Lower leg skin (tissue), 4 donors: ENCODE results near the gene EMILIN2. TPM values are rescaled to one million over a fixed set of nuclear protein-coding genes. Genes with fewer than 3 reads are reported as not detected.

Source experiments
- DNase-seq, 2 donors: peaks; one replicate each; pipeline ENCODE4 v3.0.0-alpha.2; 2019; ENCODE audit warnings: low spot score in 2 of 2
- H3K4me3 ChIP-seq: fragments of 200-600 bp; sonication (generic); 2 replicates; pipeline ENCODE4 v1.5.1; 2017; ENCODE audit warnings: mild to moderate bottlenecking, low read depth; ENCODE audit not compliant: poor library complexity, severe bottlenecking
- POLR2A ChIP-seq, 2 donors: fragments of 450-650 bp; IDR thresholded peaks; one replicate each; pipeline ENCODE4 v1.6.1; 2016 to 2017; ENCODE audit warnings: antibody characterized with exemption in 2 of 2, mild to moderate bottlenecking in 1 of 2, moderate library complexity in 1 of 2
- WGBS, 2 donors: methylation state at CpG; one replicate each; pipeline ENCODE4 v1.1.5; 2018; 5-methylcytosine and 5-hydroxymethylcytosine counted together
- intact Hi-C: fragments of 100-400 bp; cut with DNase I; formaldehyde crosslinking; loops from one replicate; pipeline ENCODE4 v1.15.0; 2023; ENCODE audit warnings: low total_unique reads
- total RNA-seq, 4 donors: library from RNA; depleted of rRNA; stranded (reverse); fragments of >200 nt; gene quantifications; one replicate each; pipeline ENCODE4 v1.1.0, GENCODE V29; 2016
- TF ChIP-seq, protein P1 (sequence below), 3 donors: fragments of 450-650 bp; IDR thresholded peaks; one replicate each; pipeline ENCODE4 v1.5.1; 2016; ENCODE audit warnings: antibody characterized with exemption in 3 of 3, mild to moderate bottlenecking in 3 of 3, moderate library complexity in 2 of 3

Gene EMILIN2
- total RNA-seq, 4 donors from 2014 or later, result 4.0 to 10.9 (median 7.5) TPM

DNA sequence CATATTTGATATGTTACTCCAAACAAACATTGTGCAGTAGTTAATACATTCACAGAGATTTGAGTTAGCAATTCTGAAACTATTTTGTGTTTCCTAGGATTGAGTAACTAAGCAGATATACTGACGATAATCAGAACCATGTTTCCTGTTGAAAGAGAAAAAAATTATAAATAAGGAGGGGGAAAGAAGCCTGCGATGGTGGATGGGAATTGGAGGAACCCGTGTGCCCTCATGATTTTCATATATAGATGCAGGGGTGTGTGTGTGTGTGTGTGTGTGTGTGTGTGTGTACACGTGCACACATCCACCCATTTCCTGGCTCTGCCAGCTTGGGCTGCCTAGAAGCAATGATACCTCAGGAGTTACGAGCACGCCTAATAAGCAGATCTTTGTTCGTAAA is 109.2 kb downstream of the EMILIN2 start:
- no peak for TF ChIP-seq POLR2A (IDR thresholded peaks at IDR 0.05)
- TF ChIP-seq, protein P1, sequence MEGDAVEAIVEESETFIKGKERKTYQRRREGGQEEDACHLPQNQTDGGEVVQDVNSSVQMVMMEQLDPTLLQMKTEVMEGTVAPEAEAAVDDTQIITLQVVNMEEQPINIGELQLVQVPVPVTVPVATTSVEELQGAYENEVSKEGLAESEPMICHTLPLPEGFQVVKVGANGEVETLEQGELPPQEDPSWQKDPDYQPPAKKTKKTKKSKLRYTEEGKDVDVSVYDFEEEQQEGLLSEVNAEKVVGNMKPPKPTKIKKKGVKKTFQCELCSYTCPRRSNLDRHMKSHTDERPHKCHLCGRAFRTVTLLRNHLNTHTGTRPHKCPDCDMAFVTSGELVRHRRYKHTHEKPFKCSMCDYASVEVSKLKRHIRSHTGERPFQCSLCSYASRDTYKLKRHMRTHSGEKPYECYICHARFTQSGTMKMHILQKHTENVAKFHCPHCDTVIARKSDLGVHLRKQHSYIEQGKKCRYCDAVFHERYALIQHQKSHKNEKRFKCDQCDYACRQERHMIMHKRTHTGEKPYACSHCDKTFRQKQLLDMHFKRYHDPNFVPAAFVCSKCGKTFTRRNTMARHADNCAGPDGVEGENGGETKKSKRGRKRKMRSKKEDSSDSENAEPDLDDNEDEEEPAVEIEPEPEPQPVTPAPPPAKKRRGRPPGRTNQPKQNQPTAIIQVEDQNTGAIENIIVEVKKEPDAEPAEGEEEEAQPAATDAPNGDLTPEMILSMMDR (IDR thresholded peaks at IDR 0.05), result no peak
- no peak for DNase-seq
- WGBS, 2 donors, result 56 to 60% methylated on average over 7 of the region's 7 CpGs
- intact Hi-C loops, result no loop called here
- H3K4me3 ChIP-seq, result no peak overlapping the region

DNA sequence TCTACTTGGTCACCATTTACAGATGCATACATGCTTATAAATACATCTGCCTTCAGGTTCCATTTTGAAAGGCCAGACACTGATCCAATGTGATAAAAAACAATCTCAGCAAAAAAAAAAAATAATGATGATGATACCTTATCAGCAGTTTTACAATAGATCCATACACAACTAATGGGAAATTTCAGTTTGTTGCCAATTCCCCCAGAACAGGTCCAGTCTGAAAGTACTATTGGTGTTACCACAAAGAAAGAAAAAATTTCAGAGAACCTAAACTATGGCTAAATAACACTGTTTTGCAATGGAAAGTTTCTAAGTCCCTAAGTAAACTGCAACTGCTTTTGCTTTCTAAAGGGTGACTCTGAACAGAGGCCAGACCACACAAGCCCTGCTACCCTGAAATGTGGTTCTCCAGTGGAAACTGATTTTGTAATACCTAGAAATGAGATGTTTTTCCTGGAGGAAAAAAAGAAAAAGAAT is 112.1 kb downstream of the EMILIN2 start:
- intact Hi-C loops, result no loop called here
- peak in 1 of 2 donors; percentile 40 for DNase-seq
- TF ChIP-seq, protein P1 (IDR thresholded peaks at IDR 0.05), result no peak
- TF ChIP-seq POLR2A (IDR thresholded peaks at IDR 0.05), result no peak
- H3K4me3 ChIP-seq, result no peak overlapping the region

DNA sequence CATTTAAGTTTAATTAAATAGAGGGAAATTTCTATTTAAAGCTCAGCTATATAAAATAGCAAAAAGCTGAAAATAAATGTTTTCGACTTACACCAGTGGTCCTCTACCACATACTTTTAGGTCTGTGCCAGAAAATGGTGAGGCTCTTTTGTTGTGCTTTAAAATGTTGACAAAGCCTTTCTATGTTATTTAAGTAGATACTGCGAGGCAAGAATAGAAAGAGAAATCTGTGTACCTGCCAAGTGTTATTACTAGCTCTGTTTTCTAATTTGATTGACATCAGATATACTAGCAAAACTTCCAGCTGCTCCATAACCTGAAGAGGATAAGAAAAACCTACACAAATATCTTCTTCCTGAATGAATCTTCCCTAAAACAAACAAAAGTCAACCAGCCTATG is 112.5 kb downstream of the EMILIN2 start:
- intact Hi-C loops, result no loop called here
- no peak overlapping the region for H3K4me3 ChIP-seq
- DNase-seq, result no peak
- WGBS, 2 donors, result 53 to 55% methylated on average over 2 of the region's 2 CpGs
- TF ChIP-seq POLR2A (IDR thresholded peaks at IDR 0.05), result no peak
- TF ChIP-seq, protein P1 (IDR thresholded peaks at IDR 0.05), result no peak

DNA sequence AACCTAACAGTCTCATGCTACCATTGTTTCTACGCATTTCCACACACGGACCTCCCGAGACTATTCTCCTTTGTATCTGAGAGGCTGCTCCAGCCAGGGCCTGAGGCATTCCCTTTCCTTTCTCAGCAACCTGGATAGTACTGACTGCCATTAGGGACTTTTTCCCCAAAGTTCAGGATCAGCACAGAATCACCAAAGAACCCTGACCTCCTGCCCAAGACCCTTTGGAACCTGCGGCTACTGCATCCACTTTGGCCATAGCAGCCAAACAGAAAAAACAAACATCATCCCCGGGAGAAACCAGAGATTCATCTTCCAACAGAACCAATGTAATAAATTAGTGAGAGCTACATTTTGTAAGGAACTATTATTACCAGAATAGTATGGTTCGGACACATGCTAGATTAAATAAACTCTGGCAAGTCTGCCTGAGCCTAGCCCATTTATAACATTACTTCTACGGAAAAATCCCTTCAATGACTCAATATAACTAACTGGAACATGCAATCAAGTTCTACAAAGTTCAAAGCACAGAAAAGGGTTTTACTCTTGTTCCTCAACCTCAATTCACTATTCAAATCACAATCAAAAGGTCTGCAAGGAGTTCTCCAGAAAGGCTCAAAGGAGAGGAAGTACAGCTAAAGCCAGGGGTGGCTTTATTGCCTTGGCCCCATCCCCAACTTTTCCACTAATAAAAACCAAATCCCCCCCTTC is 114.3 kb downstream of the EMILIN2 start:
- no peak for DNase-seq
- TF ChIP-seq, protein P1 (IDR thresholded peaks at IDR 0.05), result no peak
- no peak for TF ChIP-seq POLR2A (IDR thresholded peaks at IDR 0.05)

DNA sequence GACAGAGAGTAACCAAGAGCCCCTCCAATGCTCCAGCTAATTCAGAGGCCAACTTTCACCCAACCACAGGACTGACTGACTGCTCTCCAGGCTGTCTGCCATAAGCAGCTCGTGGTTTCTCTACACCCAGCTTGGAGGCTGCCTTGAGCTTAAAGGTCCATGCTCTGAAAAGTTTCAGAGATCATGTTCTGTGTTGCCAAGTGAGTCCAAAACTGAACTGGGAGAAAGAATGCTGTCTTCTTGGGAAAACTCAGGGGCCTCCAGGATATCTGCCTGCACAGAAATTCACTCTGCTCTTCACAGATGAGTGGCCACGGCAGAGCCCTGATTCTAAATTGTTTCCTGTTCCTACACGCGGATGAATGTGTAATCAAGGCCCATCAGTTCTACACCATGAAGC is 115.0 kb downstream of the EMILIN2 start:
- intact Hi-C loops, result no loop called here
- H3K4me3 ChIP-seq, result no peak overlapping the region
- no peak for TF ChIP-seq POLR2A (IDR thresholded peaks at IDR 0.05)
- TF ChIP-seq, protein P1 (IDR thresholded peaks at IDR 0.05), result no peak
- DNase-seq, result no peak
- 39 to 56% methylated on average over 4 of the region's 4 CpGs for WGBS, 2 donors

More for the DNA sequence above, 114.3 kb downstream of the EMILIN2 start:
- intact Hi-C loops, result no loop called here
- 73 to 83% methylated on average over 7 of the region's 7 CpGs for WGBS, 2 donors
- no peak overlapping the region for H3K4me3 ChIP-seq

DNA sequence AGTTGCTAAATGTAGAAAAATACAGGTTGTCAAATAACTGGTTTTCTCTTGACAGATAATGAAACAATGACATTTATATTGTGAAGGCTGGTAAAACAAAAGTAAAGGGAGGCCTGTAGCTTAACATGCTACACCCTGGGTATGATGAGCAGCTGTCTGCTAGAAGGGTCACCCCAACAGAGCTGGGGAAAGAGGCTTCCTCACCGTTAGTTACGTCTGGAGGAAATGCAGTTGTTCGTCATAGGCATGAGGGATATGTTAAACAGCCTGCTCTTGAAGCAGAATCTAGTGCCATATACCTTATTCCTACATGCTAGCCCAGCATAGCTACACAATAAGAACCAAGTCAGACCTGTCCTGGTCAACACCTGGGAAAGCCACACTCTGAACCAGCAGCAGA is 116.2 kb downstream of the EMILIN2 start:
- no peak for DNase-seq
- intact Hi-C loops, result no loop called here
- TF ChIP-seq, protein P1 (IDR thresholded peaks at IDR 0.05), result no peak
- TF ChIP-seq POLR2A (IDR thresholded peaks at IDR 0.05), result no peak
- no peak overlapping the region for H3K4me3 ChIP-seq
- 82 to 94% methylated on average over 3 of the region's 3 CpGs for WGBS, 2 donors
